NCI-H2029 (cell line): ENCODE measurements around the gene RNASEH2A.

ENCODE experiments used
- DNase-seq: peaks from one replicate; lab custom pipeline; 2025; lab: John Stamatoyannopoulos, UW

The RNASEH2A gene

GRCh38 chr19:12783291-12783848 lies 23.0 kb upstream of the RNASEH2A start:
- no peak for DNase-seq

- DNase-seq = no peak
These were observed 22.5 kb upstream of the RNASEH2A start for GRCh38 chr19:12783849-12784393.

- DNase-seq = no peak
These were observed 22.0 kb upstream of the RNASEH2A start for GRCh38 chr19:12784394-12784870.

DNA sequence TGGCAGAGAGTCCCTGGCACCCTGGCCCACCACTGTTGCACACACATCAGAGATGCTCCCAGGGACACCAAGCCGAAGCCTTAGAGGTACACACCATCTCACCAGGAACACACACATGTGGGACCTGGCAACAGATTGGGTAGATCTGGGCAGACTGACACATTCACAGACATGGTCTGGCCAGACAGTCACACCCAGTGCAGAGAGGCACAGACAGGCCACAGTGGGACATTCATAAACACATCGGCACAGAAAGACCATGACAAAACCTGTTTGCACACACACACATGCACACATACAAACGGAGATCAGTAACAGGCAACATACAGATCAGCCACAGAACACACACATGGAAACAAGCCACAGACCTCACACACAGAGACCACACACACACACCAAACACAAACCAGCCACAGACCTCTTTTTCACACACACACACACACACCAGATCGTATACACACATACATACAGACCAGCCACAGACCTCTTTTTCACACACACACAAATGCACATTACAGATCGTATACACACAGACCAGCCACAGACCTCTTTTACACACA lies 21.4 kb upstream of the RNASEH2A start:
- DNase-seq = no peak

DNA sequence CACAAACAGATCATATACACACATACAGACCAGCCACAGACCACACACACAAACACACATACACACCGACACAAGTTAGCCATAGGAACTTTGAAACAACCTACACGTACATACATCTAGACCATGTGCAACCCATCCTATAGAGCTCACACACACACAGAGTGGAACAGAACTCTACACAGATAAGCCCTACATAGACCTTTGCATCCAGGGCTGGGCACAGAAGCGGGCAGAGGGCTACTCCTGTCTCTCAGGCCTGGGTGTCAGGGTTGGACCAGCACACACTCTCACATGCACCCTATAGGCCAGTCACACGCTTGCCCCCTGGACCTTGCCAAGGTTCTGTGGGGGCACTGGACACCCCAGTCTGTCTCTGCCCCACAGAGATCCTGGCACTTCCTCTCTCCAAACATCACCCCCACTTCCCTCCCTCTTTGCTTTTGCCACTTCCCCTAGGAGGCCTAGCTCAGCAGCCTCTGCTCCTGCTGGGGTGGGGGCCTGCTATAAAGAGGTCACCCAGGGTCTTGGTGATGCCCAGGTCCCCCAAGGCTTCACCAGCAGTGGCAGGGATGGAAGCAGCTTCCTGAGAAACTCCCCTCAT lies 20.9 kb upstream of the RNASEH2A start:
- DNase-seq = no peak

GRCh38 chr19:12786141-12786870 lies 20.1 kb upstream of the RNASEH2A start:
- no peak for DNase-seq

DNA sequence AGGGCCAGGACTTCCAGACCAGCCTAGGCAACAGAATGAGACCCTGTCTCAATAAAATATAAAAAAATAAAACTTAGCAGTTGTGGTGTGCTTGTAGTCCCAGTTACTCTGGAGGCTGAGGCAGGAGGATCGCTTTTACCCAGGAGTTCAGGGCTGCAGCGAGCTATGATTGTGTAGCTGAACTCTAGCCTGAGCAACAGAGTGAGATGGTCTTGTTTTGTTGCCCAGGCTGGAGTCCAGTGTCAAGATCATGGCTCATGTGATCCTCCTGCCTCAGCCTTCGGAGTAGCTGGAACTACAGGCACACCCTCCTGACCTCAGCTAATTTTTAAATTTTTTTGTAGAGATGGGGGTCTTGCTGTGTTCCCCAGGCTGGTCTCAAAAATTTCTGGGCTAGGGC lies 19.4 kb upstream of the RNASEH2A start:
- no peak for DNase-seq

- no peak for DNase-seq
These were observed 18.9 kb upstream of the RNASEH2A start for GRCh38 chr19:12787458-12787857.

DNA sequence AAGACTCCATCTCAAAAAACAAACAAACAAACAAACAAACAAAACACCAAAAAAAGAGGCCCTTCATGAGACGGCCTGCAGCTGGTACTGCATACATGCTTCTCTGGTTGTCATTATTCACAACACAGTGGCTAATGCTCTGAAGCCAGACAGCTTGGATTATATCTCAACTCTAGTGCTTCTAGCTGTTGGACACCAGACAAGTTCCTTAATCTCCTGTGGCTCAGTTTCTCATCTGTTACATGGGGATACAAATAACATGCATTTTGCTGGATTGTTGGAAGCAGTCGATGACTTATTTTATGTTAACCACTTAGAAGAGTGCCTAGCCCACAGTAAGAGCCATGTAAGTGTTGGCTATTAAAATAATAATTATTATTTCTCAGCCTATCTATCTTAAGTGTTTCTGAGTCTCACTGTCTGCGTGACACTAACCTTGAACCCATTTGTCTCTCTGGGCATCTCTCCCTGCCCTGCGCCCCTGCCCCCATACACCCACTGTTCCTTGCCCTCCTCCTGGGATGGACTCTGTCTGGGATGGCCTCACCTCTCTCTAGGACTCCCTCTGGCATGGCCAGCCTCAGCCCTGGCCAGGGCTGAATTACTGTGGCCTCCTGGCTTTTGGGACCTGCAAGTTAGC lies 18.2 kb upstream of the RNASEH2A start:
- no peak for DNase-seq

DNA sequence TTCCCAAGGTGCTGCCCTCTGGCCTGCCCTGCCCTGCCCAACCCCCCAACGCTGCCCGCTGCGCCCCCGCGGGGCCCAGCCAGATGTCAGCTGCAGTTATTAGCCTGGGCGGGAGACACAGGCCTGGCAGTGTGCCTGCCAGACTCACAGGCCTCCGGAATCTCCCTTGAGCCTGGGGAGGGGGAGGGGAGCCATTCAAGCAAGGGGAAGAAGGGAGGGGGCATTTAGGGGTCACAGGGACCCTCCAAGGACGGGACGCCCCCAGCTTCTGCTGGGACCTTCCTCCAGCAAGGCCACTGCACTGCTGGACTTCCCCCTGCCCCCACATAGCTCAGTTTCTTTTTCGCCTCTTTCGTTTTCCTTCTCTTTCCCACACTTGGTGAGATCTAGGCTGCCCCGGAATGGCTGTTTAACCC lies 17.7 kb upstream of the RNASEH2A start:
- DNase-seq = peak; percentile 32

DNA sequence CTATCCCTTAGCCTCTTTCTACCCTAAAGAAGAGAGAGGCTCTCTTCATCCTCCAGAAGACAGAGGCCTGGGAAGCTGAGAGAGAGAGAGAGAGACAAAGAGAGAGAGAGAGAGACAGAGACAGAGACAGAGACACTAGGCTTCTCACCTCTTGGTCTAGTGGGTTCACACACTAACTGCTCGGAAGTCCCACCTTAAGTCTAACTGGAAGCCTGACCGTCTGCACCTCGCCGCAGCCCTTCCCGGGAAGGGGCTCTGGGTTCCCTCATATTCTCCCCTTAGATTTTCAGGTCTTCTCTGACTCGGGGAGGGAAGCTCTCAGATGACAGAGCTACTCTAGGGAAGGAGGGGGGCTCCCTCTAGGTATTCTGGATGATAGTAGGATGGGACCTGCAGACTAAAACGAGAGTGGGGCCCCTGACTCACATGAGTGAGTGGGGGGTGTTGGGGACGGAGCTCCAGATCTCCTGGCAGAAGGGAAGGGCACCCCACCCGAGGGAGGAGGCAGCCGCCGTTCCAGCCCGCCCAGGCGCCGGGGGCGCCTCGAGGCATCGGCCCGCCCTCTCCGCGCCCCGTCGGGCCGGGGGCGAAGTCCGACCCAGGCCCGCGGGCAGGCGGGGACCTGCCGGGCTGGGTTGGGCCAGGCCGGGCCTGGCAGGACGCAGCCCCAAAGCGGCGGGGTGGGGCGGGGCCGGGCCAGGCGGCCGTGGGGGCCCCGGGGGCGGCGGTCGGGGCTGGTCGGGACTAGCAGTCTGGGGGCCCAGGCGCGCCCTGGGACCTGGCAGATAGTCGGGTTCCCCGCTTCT lies 17.1 kb upstream of the RNASEH2A start:
- DNase-seq = no peak

DNA sequence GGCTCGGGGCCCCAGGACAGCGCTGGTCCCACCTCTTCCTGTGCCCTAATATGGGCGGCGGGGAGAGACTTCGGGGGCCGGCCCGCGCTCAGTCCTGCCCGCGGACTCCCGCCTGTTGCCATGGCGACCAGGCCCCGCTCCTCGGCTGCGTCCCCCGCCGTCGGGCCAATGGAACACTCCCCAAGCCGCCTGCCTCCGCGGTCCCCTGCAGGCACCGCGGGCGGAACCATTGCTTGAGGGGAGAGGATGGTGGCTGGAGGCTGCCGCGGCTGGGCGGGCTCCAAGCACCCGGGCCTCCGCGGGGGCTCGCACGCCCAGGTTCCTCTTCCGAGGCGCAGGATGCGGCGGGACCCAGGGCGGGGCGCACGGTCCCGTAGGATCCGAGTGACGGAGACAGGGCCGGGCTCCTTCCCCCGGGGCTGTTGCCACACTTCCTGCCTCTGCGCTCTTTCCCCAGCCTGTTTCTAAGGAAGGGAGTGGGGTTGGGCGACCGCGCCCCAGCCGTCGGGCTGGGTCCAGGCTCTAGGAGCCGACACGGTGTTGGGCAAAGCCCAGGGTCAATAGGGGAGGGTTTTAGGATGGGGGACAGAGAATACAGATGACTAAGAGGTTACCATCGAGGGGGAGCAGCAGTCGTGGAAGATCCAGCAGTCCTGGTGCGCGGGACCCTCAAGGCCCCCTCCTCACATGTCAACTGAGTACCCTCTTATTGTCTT lies 16.3 kb upstream of the RNASEH2A start:
- DNase-seq = peak; percentile 89

DNA sequence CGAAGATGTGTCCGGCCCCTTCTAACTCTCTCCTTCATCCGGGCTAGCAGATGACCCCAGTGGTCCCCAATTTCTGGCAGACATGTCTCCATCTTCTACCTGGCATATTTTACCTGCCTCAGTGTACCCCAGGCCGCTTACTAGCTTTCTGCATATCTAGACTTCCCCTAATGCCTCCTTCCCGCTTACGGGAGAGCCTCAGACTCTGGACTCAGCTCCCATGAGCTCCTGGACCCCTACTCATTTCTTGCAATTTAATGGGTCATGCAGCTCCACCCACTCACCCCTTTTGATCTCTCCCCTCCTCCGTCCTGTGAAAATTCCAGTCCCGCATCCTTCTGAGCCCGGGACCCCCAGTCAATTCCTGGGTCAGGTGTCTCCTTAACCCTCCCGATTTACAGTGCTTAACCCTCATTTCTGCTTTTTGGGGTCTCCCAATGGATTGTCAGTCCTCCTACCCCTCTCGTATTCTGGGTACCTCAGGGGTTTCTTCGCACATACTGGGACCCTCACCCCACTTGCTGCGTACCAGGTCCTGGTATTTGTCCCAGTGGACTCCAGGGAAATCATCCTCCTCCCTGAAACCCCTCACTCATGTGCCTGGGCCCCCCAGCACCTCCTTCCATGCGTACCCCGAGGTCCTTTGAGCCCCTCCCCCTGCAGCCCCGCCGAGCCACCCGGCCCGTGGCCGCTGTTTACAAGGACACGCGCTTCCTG lies 15.6 kb upstream of the RNASEH2A start:
- DNase-seq = no peak

GRCh38 chr19:12791345-12792050 lies 14.9 kb upstream of the RNASEH2A start, which contains the start of gene JUNB:
TSS of gene JUNB (plus strand) at chr19:12791486. CDS start at chr19:12791772, 286 bp downstream.
- peak; percentile 95 for DNase-seq

- peak; percentile 83 for DNase-seq
These were observed 14.1 kb upstream of the RNASEH2A start for GRCh38 chr19:12792051-12792852.

DNA sequence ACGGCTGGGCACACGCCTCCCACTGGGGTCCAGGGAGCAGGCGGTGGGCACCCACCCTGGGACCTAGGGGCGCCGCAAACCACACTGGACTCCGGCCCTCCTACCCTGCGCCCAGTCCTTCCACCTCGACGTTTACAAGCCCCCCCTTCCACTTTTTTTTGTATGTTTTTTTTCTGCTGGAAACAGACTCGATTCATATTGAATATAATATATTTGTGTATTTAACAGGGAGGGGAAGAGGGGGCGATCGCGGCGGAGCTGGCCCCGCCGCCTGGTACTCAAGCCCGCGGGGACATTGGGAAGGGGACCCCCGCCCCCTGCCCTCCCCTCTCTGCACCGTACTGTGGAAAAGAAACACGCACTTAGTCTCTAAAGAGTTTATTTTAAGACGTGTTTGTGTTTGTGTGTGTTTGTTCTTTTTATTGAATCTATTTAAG lies 13.5 kb upstream of the RNASEH2A start:
- no peak for DNase-seq

- DNase-seq = peak; percentile 87
These were observed 12.8 kb upstream of the RNASEH2A start for GRCh38 chr19:12793290-12794195.
